GM18505 (cell line): ENCODE measurements around the gene C5orf58.

Source experiments
- ATAC-seq: cut with Tn5 transposase; IDR thresholded peaks from one replicate; pipeline ENCODE4 v1.9.1; 2021; ENCODE audit not compliant: unreplicated experiment
- POLR2A ChIP-seq: IDR thresholded peaks from 4 replicates; pipeline ENCODE4 v1.6.1; 2011; ENCODE audit warnings: borderline replicate concordance; ENCODE audit not compliant: insufficient read depth, insufficient read length; ENCODE audit errors: extremely low read depth

C5orf58 gene

GRCh38 chr5:170252720-170253350 is 20.1 kb downstream of the C5orf58 start:
- no peak for TF ChIP-seq POLR2A
- no peak for ATAC-seq

DNA sequence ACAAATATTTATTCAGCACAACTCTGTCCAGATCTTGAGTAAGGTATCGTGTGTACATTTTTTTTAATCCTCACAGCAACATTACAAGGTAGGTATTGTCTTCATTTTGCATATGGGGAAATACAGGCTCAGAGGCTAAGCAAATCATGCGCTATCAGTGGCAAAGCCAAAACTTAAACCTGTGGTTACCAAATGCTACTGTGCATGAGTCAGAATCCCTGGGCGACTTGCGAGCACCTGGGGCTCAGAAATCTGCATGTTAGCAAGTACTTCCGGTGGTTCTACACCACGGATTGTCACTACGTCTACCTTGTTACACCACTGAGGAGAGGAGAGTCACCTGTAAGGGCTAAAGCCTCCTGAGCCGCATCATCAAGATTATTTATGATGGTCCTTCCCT is 21.3 kb downstream of the C5orf58 start:
- ATAC-seq: peak; percentile 87
- TF ChIP-seq POLR2A: no peak

DNA sequence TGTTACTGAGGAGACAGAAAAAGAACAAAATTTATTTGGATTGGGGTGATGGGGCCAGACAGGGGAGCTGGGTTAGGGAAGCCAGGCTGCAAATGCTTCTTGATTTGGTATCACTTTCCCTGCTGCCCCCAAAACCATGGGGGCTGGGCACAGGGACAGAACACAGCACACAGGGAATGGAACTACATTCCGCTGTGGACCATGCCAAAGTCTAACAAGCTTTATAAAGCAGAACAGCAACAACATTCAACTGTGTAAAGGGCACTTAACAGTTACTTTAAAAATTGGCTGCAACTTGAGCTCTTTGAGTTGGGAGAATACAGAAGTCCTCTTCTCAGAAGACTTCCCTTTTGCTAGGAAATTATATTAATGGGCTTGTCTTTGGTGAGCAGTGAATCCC is 23.8 kb downstream of the C5orf58 start:
- no peak for TF ChIP-seq POLR2A
- ATAC-seq: no peak

- ATAC-seq: no peak
- no peak for TF ChIP-seq POLR2A
These were observed 24.6 kb downstream of the C5orf58 start for GRCh38 chr5:170257370-170257769.

DNA sequence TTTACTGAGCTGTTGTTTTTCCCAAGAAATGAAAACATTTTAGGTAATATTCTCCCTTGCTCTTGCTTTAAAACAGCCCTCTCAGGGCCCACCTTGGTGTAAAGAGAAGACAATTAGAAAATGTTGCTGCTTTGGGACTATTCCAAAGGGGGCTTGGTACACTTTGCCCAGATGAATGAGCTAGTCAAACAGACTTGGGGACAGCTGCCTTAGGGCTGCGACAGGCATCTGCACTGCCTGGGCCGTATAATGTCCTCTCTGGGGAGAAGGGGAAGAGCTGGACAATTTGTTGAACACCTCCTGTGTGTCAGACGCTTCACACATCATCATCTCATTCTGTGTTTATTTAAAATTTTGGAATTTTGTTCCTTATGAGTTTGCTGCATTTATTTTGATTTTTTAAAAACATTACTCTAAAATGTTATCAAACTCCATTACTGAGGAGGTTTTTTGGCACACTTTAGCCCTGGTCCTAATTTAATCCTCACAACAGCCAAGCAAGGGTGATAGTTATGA is 28.8 kb downstream of the C5orf58 start:
- no peak for TF ChIP-seq POLR2A
- no peak for ATAC-seq

DNA sequence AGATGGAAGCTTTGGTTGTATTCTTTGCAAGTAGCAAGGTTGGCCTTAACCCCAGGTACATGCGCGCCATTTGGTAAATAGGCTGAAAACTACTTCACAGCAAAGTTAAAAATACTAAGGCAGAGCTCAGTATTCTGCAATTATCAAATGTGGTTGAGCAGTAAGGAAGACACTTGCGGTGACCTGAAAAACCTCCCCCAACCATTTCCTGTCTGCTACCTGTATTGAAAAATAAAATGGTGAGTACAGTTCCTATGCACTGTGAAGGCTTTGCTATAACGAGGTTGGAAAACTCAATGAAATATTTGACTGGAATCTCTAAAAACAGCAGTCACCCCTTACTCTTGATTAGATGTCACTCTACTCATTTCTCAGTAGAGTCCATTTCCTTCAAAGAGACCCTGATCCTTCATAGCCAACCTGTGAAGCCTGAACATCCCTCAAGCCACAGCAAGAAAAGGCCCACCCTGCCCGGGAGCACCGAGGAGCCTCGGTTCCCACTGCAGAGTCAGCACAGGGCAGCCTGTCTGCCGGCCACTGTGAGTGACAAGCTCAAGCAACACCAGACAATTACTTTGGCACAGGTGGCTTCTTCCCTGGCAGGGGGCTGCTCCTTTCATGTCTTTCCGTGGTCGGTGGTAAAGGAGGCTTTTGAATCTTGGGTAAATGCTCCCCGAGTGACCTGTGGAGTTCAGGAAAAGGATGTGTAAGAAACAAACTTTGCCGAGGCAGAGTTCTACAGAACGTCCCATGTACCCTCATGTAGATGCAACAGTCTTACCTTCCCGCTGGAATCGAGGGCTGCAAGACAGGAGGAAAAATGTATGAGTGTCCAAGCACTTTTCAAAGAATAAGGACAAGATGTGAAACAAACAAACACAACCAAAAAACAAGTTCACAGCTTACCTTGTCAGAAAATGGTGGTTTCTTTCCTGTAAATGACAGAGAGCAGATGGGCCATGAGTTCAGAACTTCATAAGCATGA is 29.6 kb downstream of the C5orf58 start:
- ATAC-seq: no peak
- TF ChIP-seq POLR2A: no peak

- ATAC-seq: no peak
- no peak for TF ChIP-seq POLR2A
These were observed 31.1 kb downstream of the C5orf58 start for GRCh38 chr5:170263906-170264305.

- ATAC-seq: no peak
- TF ChIP-seq POLR2A: no peak
These were observed 32.7 kb downstream of the C5orf58 start for GRCh38 chr5:170265522-170265921.

DNA sequence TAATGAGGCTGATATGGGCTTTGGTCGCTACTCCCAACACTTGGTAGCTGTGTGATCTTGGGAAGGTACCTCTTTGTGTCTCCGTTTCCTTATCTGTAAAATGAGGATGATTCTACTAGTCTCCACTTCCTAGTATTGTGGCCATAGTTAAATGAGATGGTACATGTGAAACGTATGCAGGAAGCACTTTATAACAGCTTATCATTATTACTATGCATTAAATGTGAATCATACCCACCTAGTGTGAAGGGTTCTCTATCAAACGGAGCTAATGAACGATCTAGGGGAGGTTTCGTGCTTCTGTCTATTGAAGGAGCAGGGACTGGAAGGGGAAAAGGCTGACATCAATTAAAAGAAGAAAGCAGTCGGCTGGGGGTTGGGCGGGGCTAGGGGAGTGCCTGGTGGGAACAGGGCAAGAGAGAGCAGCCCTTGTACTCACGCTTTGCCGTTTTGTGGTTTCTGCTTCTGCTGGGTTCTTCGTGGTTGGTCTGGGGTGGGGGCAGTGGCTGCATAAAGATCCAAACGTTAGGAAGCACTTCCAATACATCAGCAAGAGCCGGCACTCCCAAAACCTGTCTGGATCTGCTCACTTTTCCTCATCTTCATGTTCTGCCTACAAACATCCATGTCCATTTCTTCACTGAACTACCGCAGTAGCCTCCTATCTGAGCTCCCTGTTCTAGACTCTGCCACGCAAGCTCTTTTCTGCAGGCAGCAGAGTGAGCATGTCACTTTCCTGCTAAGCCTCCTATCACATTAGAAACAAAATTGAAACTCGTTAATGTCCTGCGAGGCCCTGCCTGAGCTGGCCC is 34.0 kb downstream of the C5orf58 start:
- no peak for ATAC-seq
- no peak for TF ChIP-seq POLR2A

- ATAC-seq: peak; percentile 64
- no peak for TF ChIP-seq POLR2A
These were observed 34.8 kb downstream of the C5orf58 start for GRCh38 chr5:170267431-170268152.

GRCh38 chr5:170268153-170268689 is 35.4 kb downstream of the C5orf58 start:
- ATAC-seq: no peak
- TF ChIP-seq POLR2A: no peak

DNA sequence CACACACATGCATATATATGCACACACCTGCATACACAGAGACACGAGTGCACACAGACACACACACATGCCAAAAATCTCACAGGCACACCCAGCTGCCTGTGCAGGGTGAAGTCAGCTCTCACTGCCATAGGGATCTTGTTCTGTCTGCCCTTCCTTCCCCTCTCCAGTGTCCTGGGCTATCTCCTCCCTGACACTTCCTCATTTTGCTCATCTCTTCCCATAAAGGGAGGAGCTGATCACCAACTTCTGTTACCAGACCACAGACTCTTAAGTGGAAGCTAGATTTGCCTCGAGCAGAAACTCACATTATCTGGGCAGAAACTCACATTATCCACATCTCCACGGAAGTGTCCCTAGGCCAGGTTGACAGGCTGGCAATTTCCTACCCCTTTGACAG is 36.1 kb downstream of the C5orf58 start:
- TF ChIP-seq POLR2A: no peak
- ATAC-seq: no peak
